ENCODE results near the gene ONECUT3.
A peak's percentile ranks its signal among the peaks of the same experiment; 100 is the strongest.

ONECUT3 gene

GRCh38 chr19:1761528-1762242, 8.4 kb downstream of the ONECUT3 start:
- no peak for DNase-seq (ENCODE audit: low read depth in 1 of 2, low spot score in 1 of 2)
- no peak for TF ChIP-seq JUND (IDR thresholded peaks at IDR 0.05; ENCODE audit: low read depth)

GRCh38 chr19:1762243-1763117, 9.2 kb downstream of the ONECUT3 start:
- in situ Hi-C loops (cut with HindIII; ENCODE audit: low pct_unique_long_range_greater_than_20kb, low sequenced_read_pairs): no loop called here

More at GRCh38 chr19:1761528-1762242, 8.4 kb downstream of the ONECUT3 start:
- in situ Hi-C loops (cut with HindIII; ENCODE audit: low pct_unique_long_range_greater_than_20kb, low sequenced_read_pairs): no loop called here

GRCh38 chr19:1763648-1764639, 10.6 kb downstream of the ONECUT3 start:
- in situ Hi-C loops (cut with HindIII; ENCODE audit: low pct_unique_long_range_greater_than_20kb, low sequenced_read_pairs): no loop called here
- no peak for DNase-seq (ENCODE audit: low read depth in 1 of 2, low spot score in 1 of 2)

More at GRCh38 chr19:1762243-1763117, 9.2 kb downstream of the ONECUT3 start:
- no peak for TF ChIP-seq JUND (IDR thresholded peaks at IDR 0.05; ENCODE audit: low read depth)
- DNase-seq (ENCODE audit: low read depth in 1 of 2, low spot score in 1 of 2): no peak

GRCh38 chr19:1764729-1765128, 11.4 kb downstream of the ONECUT3 start:
- no peak for DNase-seq (ENCODE audit: low read depth in 1 of 2, low spot score in 1 of 2)
- in situ Hi-C loops (cut with HindIII; ENCODE audit: low pct_unique_long_range_greater_than_20kb, low sequenced_read_pairs): no loop called here
- no peak for TF ChIP-seq JUND (IDR thresholded peaks at IDR 0.05; ENCODE audit: low read depth)

More at GRCh38 chr19:1763648-1764639, 10.6 kb downstream of the ONECUT3 start:
- no peak for TF ChIP-seq JUND (IDR thresholded peaks at IDR 0.05; ENCODE audit: low read depth)

- in situ Hi-C loops (cut with HindIII; ENCODE audit: low pct_unique_long_range_greater_than_20kb, low sequenced_read_pairs): no loop called here
- DNase-seq (ENCODE audit: low read depth in 1 of 2, low spot score in 1 of 2): no peak
- TF ChIP-seq JUND (IDR thresholded peaks at IDR 0.05; ENCODE audit: low read depth): no peak
Measured at GRCh38 chr19:1765232-1765903, 12.1 kb downstream of the ONECUT3 start.

GRCh38 chr19:1765904-1766799, 12.8 kb downstream of the ONECUT3 start:
- in situ Hi-C loops (cut with HindIII; ENCODE audit: low pct_unique_long_range_greater_than_20kb, low sequenced_read_pairs): no loop called here
- DNase-seq (ENCODE audit: low read depth in 1 of 2, low spot score in 1 of 2): no peak
- no peak for TF ChIP-seq JUND (IDR thresholded peaks at IDR 0.05; ENCODE audit: low read depth)

GRCh38 chr19:1766800-1767352, 13.6 kb downstream of the ONECUT3 start:
- in situ Hi-C loops (cut with HindIII; ENCODE audit: low pct_unique_long_range_greater_than_20kb, low sequenced_read_pairs): no loop called here
- no peak for DNase-seq (ENCODE audit: low read depth in 1 of 2, low spot score in 1 of 2)
- no peak for TF ChIP-seq JUND (IDR thresholded peaks at IDR 0.05; ENCODE audit: low read depth)

- no peak for TF ChIP-seq JUND (IDR thresholded peaks at IDR 0.05; ENCODE audit: low read depth)
- in situ Hi-C loops (cut with HindIII; ENCODE audit: low pct_unique_long_range_greater_than_20kb, low sequenced_read_pairs): no loop called here
- peak in 1 of 2 experiments; percentile 87 for DNase-seq (ENCODE audit: low read depth in 1 of 2, low spot score in 1 of 2)
Measured at GRCh38 chr19:1767464-1767933, 14.2 kb downstream of the ONECUT3 start.

- in situ Hi-C loops (cut with HindIII; ENCODE audit: low pct_unique_long_range_greater_than_20kb, low sequenced_read_pairs): no loop called here
- TF ChIP-seq JUND (IDR thresholded peaks at IDR 0.05; ENCODE audit: low read depth): no peak
- no peak for DNase-seq (ENCODE audit: low read depth in 1 of 2, low spot score in 1 of 2)
Measured at GRCh38 chr19:1768248-1768647, 14.9 kb downstream of the ONECUT3 start.

- no peak for TF ChIP-seq JUND (IDR thresholded peaks at IDR 0.05; ENCODE audit: low read depth)
- no peak for DNase-seq (ENCODE audit: low read depth in 1 of 2, low spot score in 1 of 2)
- in situ Hi-C loops (cut with HindIII; ENCODE audit: low pct_unique_long_range_greater_than_20kb, low sequenced_read_pairs): no loop called here
Measured at GRCh38 chr19:1768918-1769644, 15.8 kb downstream of the ONECUT3 start.
